Endothelial cell (in vitro differentiated cells): ENCODE results near the gene BARX1. TPM values are rescaled to one million over a fixed set of nuclear protein-coding genes. Genes with fewer than 3 reads are reported as not detected.
A peak's percentile ranks its signal among the peaks of the same experiment; 100 is the strongest.

Experiments
- DNase-seq: peaks from one replicate; pipeline ENCODE4 v3.0.0; 2021; ENCODE audit warnings: low spot score
- H3K27ac Mint-ChIP-seq: one replicate; pipeline ENCODE4 v1.8.0; 2021; ENCODE audit warnings: mixed read lengths, inconsistent platforms; ENCODE audit not compliant: unreplicated experiment
- H3K27me3 Mint-ChIP-seq: one replicate; pipeline ENCODE4 v1.8.0; 2021; ENCODE audit warnings: mild to moderate bottlenecking, moderate library complexity, mixed read lengths, inconsistent platforms; ENCODE audit not compliant: unreplicated experiment
- H3K36me3 Mint-ChIP-seq: one replicate; pipeline ENCODE4 v1.8.0; 2021; ENCODE audit warnings: mild to moderate bottlenecking, low read depth, mixed read lengths, inconsistent platforms; ENCODE audit not compliant: unreplicated experiment
- H3K4me1 Mint-ChIP-seq: one replicate; pipeline ENCODE4 v1.8.0; 2021; ENCODE audit warnings: mild to moderate bottlenecking, mixed read lengths, inconsistent platforms; ENCODE audit not compliant: unreplicated experiment
- H3K4me3 Mint-ChIP-seq: one replicate; pipeline ENCODE4 v1.8.0; 2021; ENCODE audit warnings: mild to moderate bottlenecking, mixed read lengths, inconsistent platforms; ENCODE audit not compliant: unreplicated experiment
- H3K9me3 Mint-ChIP-seq: one replicate; pipeline ENCODE4 v1.8.0; 2021; ENCODE audit warnings: mixed read lengths, inconsistent platforms; ENCODE audit not compliant: unreplicated experiment
- long read RNA-seq: library from polyadenylated mRNA; unstranded; transcript quantifications from one replicate; pipeline ENCODE4 v2.0.0, GENCODE V29; 2020; ENCODE audit not compliant: unreplicated experiment
- total RNA-seq: library from RNA; stranded (reverse); fragmentation: NEBNext Ultra II Directional; extraction: Animal tissue kit (Norgen Biotek cat#: 25700); gene quantifications from one replicate; pipeline ENCODE4 v1.2.1, GENCODE V29; 2021; ENCODE audit not compliant: unreplicated experiment
- TF ChIP-seq, protein P1 (sequence below): fragments of 200-600 bp; sonication (generic); IDR thresholded peaks from one replicate; pipeline ENCODE4 v1.5.0; 2021; ENCODE audit warnings: antibody characterized with exemption; ENCODE audit not compliant: unreplicated experiment

Gene BARX1, protein sequence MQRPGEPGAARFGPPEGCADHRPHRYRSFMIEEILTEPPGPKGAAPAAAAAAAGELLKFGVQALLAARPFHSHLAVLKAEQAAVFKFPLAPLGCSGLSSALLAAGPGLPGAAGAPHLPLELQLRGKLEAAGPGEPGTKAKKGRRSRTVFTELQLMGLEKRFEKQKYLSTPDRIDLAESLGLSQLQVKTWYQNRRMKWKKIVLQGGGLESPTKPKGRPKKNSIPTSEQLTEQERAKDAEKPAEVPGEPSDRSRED
- 0.51 TPM for total RNA-seq
- long read RNA-seq = 0 reads

DNA sequence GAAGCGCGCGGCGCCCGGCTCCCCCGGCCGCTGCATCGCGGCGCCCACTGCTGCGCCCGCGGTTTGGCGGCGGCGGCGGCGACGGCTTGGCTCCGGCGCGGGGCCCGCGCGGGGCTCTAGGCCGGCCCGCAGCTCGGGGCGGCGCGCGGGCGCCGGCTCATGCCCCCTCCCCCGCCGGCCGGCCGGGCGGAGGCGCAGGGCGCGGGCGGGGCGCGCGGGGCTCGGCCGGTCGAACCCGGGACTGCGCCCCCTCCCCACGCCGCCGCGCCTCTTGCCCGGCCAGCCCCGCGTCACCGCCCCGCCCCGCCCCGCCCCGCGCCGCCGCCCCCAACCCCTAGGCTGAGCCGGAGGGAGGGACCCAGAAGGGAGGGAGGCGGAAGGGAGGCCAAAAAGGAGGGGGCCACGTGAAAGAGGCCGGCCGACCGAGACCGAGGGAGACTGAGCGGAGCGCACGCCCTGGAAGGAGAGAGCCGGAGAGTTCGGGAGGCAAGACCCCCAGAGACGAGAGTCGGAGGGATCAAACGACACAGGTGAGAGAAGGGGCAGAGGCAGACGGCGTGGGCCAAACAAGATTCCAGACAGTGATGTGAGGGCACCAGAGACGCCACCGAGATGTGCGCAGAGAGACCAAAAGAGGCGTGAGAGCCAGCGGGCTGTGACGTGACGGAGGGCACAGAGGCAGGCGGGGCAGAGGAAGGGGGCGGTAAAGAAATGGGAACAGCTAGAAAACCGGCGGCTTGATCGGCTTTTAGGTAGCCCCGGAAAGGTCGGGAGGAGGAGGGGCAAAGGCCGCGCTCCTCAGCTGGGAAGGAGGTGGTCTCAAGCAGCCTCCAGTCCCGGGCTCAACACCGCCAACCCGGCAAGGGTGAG lies at the start of gene BARX1:
TSS of gene BARX1 (minus strand) at position 245 of the 870 bp plus-strand sequence. CDS start at position 36, 209 bp downstream.
- DNase-seq = no peak
- Mint-ChIP-seq H3K4me3 (peak within 1 kb of the TSS; percentile 53), H3K27me3 (peaks cover 38% of the 10 kb centered on the region), H3K27ac (no peak within 1 kb of the TSS), H3K36me3 (peaks cover 13% of the 10 kb centered on the region), H3K4me1 (peaks cover 27% of the 10 kb centered on the region), H3K9me3 (no peaks in the 10 kb centered on the region)
- TF ChIP-seq, protein P1, sequence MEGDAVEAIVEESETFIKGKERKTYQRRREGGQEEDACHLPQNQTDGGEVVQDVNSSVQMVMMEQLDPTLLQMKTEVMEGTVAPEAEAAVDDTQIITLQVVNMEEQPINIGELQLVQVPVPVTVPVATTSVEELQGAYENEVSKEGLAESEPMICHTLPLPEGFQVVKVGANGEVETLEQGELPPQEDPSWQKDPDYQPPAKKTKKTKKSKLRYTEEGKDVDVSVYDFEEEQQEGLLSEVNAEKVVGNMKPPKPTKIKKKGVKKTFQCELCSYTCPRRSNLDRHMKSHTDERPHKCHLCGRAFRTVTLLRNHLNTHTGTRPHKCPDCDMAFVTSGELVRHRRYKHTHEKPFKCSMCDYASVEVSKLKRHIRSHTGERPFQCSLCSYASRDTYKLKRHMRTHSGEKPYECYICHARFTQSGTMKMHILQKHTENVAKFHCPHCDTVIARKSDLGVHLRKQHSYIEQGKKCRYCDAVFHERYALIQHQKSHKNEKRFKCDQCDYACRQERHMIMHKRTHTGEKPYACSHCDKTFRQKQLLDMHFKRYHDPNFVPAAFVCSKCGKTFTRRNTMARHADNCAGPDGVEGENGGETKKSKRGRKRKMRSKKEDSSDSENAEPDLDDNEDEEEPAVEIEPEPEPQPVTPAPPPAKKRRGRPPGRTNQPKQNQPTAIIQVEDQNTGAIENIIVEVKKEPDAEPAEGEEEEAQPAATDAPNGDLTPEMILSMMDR = no peak

DNA sequence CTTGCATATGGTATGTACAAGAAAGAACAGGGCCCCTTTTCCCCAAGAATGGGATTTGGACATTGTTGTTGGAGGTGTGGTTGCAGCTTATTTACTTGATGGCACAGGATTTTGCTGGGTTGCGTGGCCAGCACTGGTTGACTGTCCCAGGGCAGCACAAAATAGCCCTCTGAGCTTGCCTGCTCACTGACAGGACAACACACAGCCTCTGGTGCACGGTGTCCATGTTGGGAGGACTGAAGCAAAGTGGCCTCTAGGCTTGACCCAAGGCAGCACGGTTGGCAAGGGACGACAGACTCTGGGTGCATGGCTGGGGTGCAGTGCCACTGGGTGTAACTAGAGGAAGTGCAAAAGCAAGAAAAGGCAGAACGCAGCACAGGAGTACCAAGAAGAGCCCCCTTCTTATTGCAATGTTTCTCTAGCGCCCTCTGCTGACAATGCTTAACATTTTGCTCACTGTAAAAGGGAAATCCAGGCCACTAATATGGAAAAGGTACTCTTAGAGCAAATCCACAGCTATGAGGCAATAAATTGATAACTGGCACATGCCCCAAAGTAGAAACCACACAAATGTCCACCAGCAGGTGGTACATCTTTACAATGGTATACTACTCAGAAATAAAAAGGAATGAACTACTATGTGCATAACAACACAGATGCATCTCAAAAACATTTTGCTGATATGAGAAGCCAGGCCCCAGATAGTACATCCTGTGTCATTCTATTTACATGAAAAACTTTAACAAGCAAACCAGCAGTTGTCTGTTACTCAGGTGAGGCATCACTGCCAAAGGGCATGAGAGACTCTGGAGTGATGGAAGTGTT lies 47.4 kb upstream of the BARX1 start:
- DNase-seq = peak; percentile 57
- Mint-ChIP-seq H3K27me3 (no peaks in the 10 kb centered on the region), H3K36me3 (no peaks in the 10 kb centered on the region), H3K4me3 (no peak overlapping the region), H3K27ac (no peak overlapping the region), H3K9me3 (no peaks in the 10 kb centered on the region), H3K4me1 (peaks cover 4% of the 10 kb centered on the region)
- TF ChIP-seq, protein P1 = peak; percentile 72

DNA sequence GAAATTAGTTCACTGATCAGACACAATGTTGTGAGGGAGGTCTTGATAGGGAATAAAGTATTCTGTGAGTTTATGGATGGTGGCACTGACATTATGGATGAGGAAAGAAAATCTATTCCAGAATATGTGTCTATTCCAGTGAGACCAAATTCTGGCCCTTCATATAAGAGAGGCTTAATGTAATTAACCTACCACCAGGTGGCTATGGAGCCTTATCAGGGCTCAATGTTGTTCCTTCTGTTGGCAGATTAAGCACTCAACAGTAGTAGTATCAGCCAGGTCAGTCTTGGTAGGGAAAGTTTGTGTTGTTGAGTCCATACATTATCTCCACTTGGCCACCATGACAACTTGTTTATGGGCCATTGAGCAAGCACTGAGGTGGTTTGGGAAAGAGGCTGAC lies 41.7 kb upstream of the BARX1 start:
- no peaks in the 10 kb centered on the region for H3K4me1 Mint-ChIP-seq
- no peak overlapping the region for H3K27ac Mint-ChIP-seq
- no peak for DNase-seq
- no peaks in the 10 kb centered on the region for H3K27me3 Mint-ChIP-seq
- H3K9me3 Mint-ChIP-seq = no peaks in the 10 kb centered on the region
- TF ChIP-seq, protein P1 = no peak
- H3K4me3 Mint-ChIP-seq = no peak overlapping the region
- H3K36me3 Mint-ChIP-seq = no peaks in the 10 kb centered on the region

DNA sequence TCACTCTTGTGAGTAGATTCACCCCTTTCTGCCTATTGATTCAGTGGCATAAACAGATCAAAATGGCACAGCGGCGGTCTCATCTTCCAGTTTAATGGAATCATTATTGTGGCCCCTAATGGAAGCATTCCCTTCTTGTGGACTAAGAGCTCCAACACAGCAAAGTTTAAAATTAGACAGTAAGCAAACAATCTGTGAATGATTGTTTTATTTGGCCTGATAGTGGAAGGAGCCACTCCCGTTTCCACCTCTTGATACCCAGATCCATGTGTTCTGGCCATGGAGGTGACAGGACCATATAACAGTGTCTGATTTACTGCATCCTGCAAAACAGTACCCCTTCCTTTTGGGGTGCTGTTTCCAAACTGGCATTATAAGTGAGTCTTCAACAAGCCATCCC lies 41.2 kb upstream of the BARX1 start:
- H3K4me1 Mint-ChIP-seq = no peaks in the 10 kb centered on the region
- no peak overlapping the region for H3K27ac Mint-ChIP-seq
- no peaks in the 10 kb centered on the region for H3K36me3 Mint-ChIP-seq
- no peaks in the 10 kb centered on the region for H3K27me3 Mint-ChIP-seq
- no peak overlapping the region for H3K4me3 Mint-ChIP-seq
- H3K9me3 Mint-ChIP-seq = no peaks in the 10 kb centered on the region
- no peak for DNase-seq
- TF ChIP-seq, protein P1 = no peak
